Nephron (organoid): ENCODE measurements around the gene KCNMA1.
A peak's percentile ranks its signal among the peaks of the same experiment; 100 is the strongest.

ENCODE experiments used
- H3K27ac Mint-ChIP-seq, 3 experiments: 2 replicates each; pipeline ENCODE4 v1.8.0; 2020; ENCODE audit warnings: mixed read lengths in 3 of 3, mild to moderate bottlenecking in 2 of 3, moderate library complexity in 1 of 3
- H3K27me3 Mint-ChIP-seq: 2 replicates; pipeline ENCODE4 v1.8.0; 2021; ENCODE audit warnings: low read depth, mild to moderate bottlenecking, moderate library complexity, mixed read lengths
- H3K36me3 Mint-ChIP-seq: 2 replicates; pipeline ENCODE4 v1.8.0; 2020; ENCODE audit warnings: low read depth, mixed read lengths
- H3K4me1 Mint-ChIP-seq: 2 replicates; pipeline ENCODE4 v1.8.0; 2020; ENCODE audit warnings: mixed read lengths
- H3K4me3 Mint-ChIP-seq, 3 experiments: 2 replicates each; pipeline ENCODE4 v1.8.0; 2020; ENCODE audit warnings: mild to moderate bottlenecking in 3 of 3, mixed read lengths in 3 of 3, moderate library complexity in 2 of 3
- H3K9me3 Mint-ChIP-seq: 2 replicates; pipeline ENCODE4 v1.8.0; 2020; ENCODE audit warnings: mixed read lengths
- TF ChIP-seq, protein P1 (sequence below), 3 experiments: fragments of 200-600 bp; sonication (generic); IDR thresholded peaks; one replicate each; pipeline ENCODE4 v1.5.0; 2021; ENCODE audit warnings: antibody characterized with exemption in 3 of 3; ENCODE audit not compliant: unreplicated experiment in 3 of 3

Gene KCNMA1

DNA sequence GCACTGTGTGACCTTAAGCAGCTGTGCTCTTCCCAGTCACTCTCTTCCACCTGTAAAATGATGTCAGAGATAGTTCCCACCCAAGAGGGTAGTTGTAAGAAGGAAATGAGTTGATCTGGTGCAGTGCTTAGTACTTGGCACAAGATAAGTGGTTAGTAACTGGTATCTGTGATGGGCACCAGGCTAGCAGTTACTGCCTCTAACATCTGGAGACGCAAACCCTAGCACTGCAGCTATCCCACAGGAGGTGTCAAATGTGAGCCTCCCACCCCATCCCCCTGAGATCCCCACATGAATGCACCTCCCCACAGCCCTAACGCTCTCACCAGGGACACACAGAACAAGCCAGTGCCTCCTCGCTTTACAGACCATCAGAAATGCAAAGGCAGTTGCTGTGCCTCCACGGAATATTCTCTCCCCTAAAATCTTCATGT, 72.0 kb downstream of the KCNMA1 start:
- peaks cover 41% of the 10 kb centered on the region for H3K4me1 Mint-ChIP-seq
- TF ChIP-seq, protein P1, sequence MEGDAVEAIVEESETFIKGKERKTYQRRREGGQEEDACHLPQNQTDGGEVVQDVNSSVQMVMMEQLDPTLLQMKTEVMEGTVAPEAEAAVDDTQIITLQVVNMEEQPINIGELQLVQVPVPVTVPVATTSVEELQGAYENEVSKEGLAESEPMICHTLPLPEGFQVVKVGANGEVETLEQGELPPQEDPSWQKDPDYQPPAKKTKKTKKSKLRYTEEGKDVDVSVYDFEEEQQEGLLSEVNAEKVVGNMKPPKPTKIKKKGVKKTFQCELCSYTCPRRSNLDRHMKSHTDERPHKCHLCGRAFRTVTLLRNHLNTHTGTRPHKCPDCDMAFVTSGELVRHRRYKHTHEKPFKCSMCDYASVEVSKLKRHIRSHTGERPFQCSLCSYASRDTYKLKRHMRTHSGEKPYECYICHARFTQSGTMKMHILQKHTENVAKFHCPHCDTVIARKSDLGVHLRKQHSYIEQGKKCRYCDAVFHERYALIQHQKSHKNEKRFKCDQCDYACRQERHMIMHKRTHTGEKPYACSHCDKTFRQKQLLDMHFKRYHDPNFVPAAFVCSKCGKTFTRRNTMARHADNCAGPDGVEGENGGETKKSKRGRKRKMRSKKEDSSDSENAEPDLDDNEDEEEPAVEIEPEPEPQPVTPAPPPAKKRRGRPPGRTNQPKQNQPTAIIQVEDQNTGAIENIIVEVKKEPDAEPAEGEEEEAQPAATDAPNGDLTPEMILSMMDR (IDR thresholded peaks at IDR 0.05; ENCODE audit: unreplicated experiment in 3 of 3): no peak
- H3K9me3 Mint-ChIP-seq: no peaks in the 10 kb centered on the region
- peaks cover 28% of the 10 kb centered on the region for H3K27me3 Mint-ChIP-seq
- no peak overlapping the region for H3K27ac Mint-ChIP-seq
- H3K4me3 Mint-ChIP-seq: no peak overlapping the region
- no peaks in the 10 kb centered on the region for H3K36me3 Mint-ChIP-seq

GRCh38 chr10:77564731-77565589, 72.6 kb downstream of the KCNMA1 start:
- H3K4me3 Mint-ChIP-seq: peak overlapping the region in 1 of 3 experiments; percentile 28
- no peaks in the 10 kb centered on the region for H3K9me3 Mint-ChIP-seq
- H3K27ac Mint-ChIP-seq: no peak overlapping the region
- H3K27me3 Mint-ChIP-seq: peaks cover 33% of the 10 kb centered on the region
- TF ChIP-seq, protein P1 (IDR thresholded peaks at IDR 0.05; ENCODE audit: unreplicated experiment in 3 of 3): no peak
- H3K4me1 Mint-ChIP-seq: peaks cover 41% of the 10 kb centered on the region
- H3K36me3 Mint-ChIP-seq: no peaks in the 10 kb centered on the region

DNA sequence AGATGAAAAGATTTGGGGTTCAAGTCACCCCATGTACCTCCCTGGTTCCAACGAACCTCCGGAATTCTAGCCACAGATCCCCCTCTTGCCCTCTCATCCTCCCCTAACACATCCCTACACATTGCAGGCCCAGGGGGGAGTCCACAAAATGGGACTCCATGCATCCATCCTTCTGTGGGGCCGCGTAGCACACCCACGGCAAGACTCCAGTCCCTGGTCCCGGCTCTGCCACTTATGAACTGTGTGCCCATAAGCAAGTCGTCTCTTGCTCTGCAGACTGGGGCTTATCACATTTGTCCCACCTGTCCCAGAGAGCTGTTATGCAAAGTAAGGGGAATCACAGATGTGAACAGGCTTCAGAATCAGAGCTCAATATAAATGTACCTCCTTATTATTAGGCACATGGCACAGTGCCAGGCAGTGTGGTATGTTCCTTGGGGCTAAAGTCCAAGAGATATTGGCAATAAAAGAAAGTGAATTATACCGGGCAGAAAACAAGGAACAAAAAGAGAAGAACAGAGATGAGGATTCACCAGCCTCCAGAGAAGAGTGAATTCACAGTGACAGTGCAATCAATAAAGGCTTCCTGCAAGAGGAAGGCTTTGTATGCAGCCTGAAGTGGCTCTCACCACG, 73.9 kb downstream of the KCNMA1 start:
- no peaks in the 10 kb centered on the region for H3K36me3 Mint-ChIP-seq
- peaks cover 41% of the 10 kb centered on the region for H3K4me1 Mint-ChIP-seq
- no peak overlapping the region for H3K27ac Mint-ChIP-seq
- H3K4me3 Mint-ChIP-seq: peak overlapping the region in 1 of 3 experiments; percentile 19
- H3K9me3 Mint-ChIP-seq: no peaks in the 10 kb centered on the region
- peaks cover 36% of the 10 kb centered on the region for H3K27me3 Mint-ChIP-seq
- TF ChIP-seq, protein P1 (IDR thresholded peaks at IDR 0.05; ENCODE audit: unreplicated experiment in 3 of 3): no peak

GRCh38 chr10:77562742-77563141, 74.9 kb downstream of the KCNMA1 start:
- TF ChIP-seq, protein P1 (IDR thresholded peaks at IDR 0.05; ENCODE audit: unreplicated experiment in 3 of 3): no peak
- no peak overlapping the region for H3K27ac Mint-ChIP-seq
- H3K4me1 Mint-ChIP-seq: peaks cover 41% of the 10 kb centered on the region
- peaks cover 36% of the 10 kb centered on the region for H3K27me3 Mint-ChIP-seq
- no peaks in the 10 kb centered on the region for H3K9me3 Mint-ChIP-seq
- H3K4me3 Mint-ChIP-seq: no peak overlapping the region
- no peaks in the 10 kb centered on the region for H3K36me3 Mint-ChIP-seq

GRCh38 chr10:77561991-77562390, 75.6 kb downstream of the KCNMA1 start:
- Mint-ChIP-seq H3K4me1 (peaks cover 41% of the 10 kb centered on the region), H3K4me3 (no peak overlapping the region), H3K27me3 (peaks cover 34% of the 10 kb centered on the region), H3K27ac (no peak overlapping the region), H3K36me3 (no peaks in the 10 kb centered on the region), H3K9me3 (no peaks in the 10 kb centered on the region)
- TF ChIP-seq, protein P1 (IDR thresholded peaks at IDR 0.05; ENCODE audit: unreplicated experiment in 3 of 3): no peak
